Measurements from ENCODE around the gene RPL14. TPM values are rescaled to one million over a fixed set of nuclear protein-coding genes. Genes with fewer than 3 reads are reported as not detected.

The RPL14 gene
- total and polyA plus RNA-seq, 9 donors = 668 to 4,413 (median 2,720) TPM

DNA sequence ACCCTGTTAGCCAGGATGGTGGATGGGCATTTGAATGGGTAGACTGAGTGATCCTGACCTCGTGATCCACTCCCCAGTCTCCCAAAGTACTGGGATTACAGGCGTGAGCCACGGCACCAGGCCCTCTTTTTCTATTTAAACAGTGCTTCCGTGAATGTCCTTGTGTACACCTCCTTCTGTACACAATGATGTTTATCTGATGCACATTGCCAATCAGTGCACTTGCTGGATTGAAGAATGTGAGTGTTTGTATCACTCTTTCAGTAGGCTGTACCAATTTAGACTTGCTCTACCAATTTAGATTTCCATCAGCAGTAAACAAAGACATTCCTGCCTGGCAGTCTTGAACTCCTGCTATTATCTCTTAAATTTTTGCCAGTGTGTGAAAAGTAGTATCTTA, 10.9 kb downstream of the RPL14 start:
- TF ChIP-seq, protein P1, sequence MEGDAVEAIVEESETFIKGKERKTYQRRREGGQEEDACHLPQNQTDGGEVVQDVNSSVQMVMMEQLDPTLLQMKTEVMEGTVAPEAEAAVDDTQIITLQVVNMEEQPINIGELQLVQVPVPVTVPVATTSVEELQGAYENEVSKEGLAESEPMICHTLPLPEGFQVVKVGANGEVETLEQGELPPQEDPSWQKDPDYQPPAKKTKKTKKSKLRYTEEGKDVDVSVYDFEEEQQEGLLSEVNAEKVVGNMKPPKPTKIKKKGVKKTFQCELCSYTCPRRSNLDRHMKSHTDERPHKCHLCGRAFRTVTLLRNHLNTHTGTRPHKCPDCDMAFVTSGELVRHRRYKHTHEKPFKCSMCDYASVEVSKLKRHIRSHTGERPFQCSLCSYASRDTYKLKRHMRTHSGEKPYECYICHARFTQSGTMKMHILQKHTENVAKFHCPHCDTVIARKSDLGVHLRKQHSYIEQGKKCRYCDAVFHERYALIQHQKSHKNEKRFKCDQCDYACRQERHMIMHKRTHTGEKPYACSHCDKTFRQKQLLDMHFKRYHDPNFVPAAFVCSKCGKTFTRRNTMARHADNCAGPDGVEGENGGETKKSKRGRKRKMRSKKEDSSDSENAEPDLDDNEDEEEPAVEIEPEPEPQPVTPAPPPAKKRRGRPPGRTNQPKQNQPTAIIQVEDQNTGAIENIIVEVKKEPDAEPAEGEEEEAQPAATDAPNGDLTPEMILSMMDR (IDR thresholded peaks at IDR 0.05) = no peak
- TF ChIP-seq POLR2A (IDR thresholded peaks at IDR 0.05) (no peak), EP300 (IDR thresholded peaks at IDR 0.05) (no peak)
- Histone ChIP-seq H3K27me3 (no peaks in the 10 kb centered on the region), H3K36me3 (no peaks in the 10 kb centered on the region), H3K4me1 (ENCODE audit: insufficient read depth) (no peaks in the 10 kb centered on the region), H3K27ac (no peak overlapping the region), H3K4me3 (no peak overlapping the region), H3K9me3 (no peaks in the 10 kb centered on the region)
- DNase-seq = no peak
- intact Hi-C loops (cut with DNase I) = no loop called here
- WGBS, 3 donors = 67 to 82% (median 78%) methylated on average over 4 of the region's 4 CpGs

DNA sequence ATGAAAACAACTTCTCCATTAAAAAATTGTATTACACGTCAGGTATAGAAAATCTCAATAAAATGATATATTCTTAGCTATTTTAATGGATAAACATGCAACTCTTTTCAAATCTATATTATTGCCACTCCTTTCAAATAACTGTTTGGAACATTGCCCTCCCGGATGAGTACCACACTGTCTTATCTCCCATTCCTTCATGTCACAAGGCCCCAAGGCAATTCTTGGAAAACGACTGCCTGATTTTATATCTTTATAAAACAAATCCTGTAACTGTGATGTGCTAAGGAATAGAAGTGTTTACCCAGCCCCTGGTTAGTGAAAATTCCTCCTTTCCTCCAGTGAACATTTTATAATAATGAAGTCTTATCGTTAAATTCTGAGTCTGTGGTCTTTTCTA, 13.6 kb downstream of the RPL14 start:
- no peak for DNase-seq

DNA sequence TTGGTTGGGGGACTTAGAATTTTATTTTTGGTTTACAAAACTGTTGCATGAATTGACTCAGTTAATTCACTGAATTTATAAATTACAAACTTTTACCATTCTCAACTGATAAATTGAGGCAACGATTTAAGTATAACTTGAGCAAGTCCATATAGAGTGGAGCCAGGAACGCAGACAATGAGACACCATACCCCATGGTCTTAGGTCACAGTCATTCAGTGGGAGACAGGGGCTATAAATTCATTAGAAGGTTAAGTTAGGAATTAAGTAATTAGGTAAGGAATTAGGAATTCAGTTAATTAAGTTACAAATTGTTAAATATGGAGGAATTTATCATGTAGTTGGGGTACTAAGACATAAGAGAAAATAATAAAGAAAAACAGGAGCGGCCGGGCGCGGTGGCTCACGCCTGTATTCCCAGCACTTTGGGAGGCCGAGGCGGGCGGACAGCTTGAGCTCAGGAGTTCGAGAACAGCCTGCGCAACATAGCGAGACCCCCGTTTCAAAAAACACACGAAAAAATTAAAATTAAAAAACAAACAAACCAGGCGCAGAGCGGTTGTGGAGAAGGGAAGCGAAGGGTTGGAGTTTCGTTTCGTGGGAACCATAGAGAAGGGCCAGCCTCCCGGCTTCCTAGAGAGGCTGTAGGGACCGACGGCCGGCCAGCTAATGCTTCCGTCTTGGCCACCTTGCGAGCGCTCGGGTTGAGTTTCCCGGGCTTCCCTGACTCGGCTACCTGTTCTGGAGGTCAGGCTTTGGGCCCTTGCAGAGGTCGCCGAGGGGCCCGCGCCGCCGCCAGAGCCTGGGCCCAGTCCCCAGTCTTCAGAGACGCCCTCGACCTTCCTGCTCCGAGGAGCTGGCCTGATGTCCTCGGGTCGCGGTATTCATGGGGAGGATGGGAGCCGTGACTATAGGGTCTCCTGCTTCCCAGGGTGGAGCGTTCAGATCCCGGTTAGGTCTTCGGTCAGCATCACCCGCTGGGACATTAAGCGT, 19.6 kb downstream of the RPL14 start, which contains the start of gene ZNF619:
TSS of gene ZNF619 (plus strand) at position 645 of the 993 bp plus-strand sequence. CDS start 858 bp downstream, outside the sequence.
- H3K27ac ChIP-seq = peak within 1 kb of the TSS in 1 of 2 donors; percentile 21
- intact Hi-C loops (cut with DNase I) = no loop called here
- peak within 1 kb of the TSS; percentile 96 for H3K4me3 ChIP-seq
- H3K36me3 ChIP-seq = no peaks in the 10 kb centered on the region
- peak; percentile 66 to 82 (median 74) for DNase-seq
- 4 to 8% (median 6%) methylated on average over 48 of the region's 48 CpGs for WGBS, 3 donors
- TF ChIP-seq EP300 (IDR thresholded peaks at IDR 0.05) (no peak), POLR2A (IDR thresholded peaks at IDR 0.05) (no peak)
- TF ChIP-seq, protein P1 (IDR thresholded peaks at IDR 0.05) = no peak
- H3K4me1 ChIP-seq (ENCODE audit: insufficient read depth) = peaks cover 4% of the 10 kb centered on the region
- H3K27me3 ChIP-seq = no peaks in the 10 kb centered on the region
- H3K9me3 ChIP-seq = no peaks in the 10 kb centered on the region

More for the DNA sequence above, 13.6 kb downstream of the RPL14 start:
- H3K27me3 ChIP-seq = no peaks in the 10 kb centered on the region
- no peak overlapping the region for H3K27ac ChIP-seq
- WGBS, 3 donors = 75 to 85% (median 76%) methylated on average over 4 of the region's 4 CpGs
- no peak overlapping the region for H3K4me3 ChIP-seq
- H3K9me3 ChIP-seq = no peaks in the 10 kb centered on the region
- intact Hi-C loops (cut with DNase I) = no loop called here
- H3K36me3 ChIP-seq = no peaks in the 10 kb centered on the region
- TF ChIP-seq, protein P1 (IDR thresholded peaks at IDR 0.05) = no peak
- TF ChIP-seq POLR2A (IDR thresholded peaks at IDR 0.05) (no peak), EP300 (IDR thresholded peaks at IDR 0.05) (no peak)
- no peaks in the 10 kb centered on the region for H3K4me1 ChIP-seq (ENCODE audit: insufficient read depth)

DNA sequence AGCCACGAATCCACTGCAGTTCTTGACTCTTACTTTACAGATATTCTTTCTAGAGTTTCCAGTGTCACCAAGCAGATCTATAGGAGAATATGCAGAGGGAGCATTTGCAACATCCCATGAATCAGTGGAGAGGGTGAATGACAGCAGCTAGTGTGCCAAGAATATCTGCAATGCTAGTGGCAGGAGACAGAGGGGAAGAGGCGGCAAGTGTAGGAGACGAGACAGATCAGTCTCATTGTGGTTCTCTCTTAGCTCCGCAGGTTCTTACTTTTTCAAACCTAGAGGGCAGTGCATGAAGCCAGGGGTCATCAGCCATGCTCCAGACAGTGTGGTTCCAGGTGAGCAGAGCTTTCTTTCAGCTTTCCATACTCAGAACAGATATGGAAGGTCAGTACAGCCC, 20.5 kb downstream of the RPL14 start:
- DNase-seq = no peak
- Histone ChIP-seq H3K27me3 (no peaks in the 10 kb centered on the region), H3K4me1 (ENCODE audit: insufficient read depth) (peaks cover 4% of the 10 kb centered on the region), H3K27ac (no peak overlapping the region), H3K4me3 (peak overlapping the region; percentile 96), H3K36me3 (no peaks in the 10 kb centered on the region), H3K9me3 (no peaks in the 10 kb centered on the region)
- intact Hi-C loops (cut with DNase I) = no loop called here
- TF ChIP-seq POLR2A (IDR thresholded peaks at IDR 0.05) (no peak), EP300 (IDR thresholded peaks at IDR 0.05) (no peak)
- TF ChIP-seq, protein P1 (IDR thresholded peaks at IDR 0.05) = no peak
- 45 to 61% (median 50%) methylated on average over 4 of the region's 4 CpGs for WGBS, 3 donors
